ENCODE results near the gene NHSL1.

NHSL1 gene

DNA sequence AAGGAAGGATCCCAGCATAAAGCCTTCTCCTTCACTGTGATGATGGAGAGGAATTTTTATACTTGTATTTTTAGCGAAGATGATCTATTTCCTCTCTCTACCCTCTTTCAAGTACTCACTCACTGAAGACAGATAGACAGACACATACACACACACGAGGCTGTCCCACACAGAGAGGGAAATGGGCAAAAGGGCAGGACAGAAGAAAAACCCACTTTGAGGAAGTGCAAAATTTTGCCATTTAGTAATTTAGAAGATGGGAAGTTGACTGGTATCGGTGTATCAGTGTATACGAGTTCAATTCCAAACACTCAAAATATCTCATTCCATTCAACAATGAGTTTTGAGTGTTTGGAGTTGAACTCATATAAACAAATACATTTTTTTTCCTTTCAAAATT, 64.4 kb downstream of the NHSL1 start:
- DNase-seq (ENCODE audit: extremely low read depth, low read depth) = no peak
- H3K4me3 ChIP-seq (replicated peaks; ENCODE audit: low read depth, low read length) = no peak overlapping the region
- TF ChIP-seq, protein P1, sequence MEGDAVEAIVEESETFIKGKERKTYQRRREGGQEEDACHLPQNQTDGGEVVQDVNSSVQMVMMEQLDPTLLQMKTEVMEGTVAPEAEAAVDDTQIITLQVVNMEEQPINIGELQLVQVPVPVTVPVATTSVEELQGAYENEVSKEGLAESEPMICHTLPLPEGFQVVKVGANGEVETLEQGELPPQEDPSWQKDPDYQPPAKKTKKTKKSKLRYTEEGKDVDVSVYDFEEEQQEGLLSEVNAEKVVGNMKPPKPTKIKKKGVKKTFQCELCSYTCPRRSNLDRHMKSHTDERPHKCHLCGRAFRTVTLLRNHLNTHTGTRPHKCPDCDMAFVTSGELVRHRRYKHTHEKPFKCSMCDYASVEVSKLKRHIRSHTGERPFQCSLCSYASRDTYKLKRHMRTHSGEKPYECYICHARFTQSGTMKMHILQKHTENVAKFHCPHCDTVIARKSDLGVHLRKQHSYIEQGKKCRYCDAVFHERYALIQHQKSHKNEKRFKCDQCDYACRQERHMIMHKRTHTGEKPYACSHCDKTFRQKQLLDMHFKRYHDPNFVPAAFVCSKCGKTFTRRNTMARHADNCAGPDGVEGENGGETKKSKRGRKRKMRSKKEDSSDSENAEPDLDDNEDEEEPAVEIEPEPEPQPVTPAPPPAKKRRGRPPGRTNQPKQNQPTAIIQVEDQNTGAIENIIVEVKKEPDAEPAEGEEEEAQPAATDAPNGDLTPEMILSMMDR (IDR thresholded peaks at IDR 0.05; ENCODE audit: low read depth, low read length, missing control alignments) = no peak

DNA sequence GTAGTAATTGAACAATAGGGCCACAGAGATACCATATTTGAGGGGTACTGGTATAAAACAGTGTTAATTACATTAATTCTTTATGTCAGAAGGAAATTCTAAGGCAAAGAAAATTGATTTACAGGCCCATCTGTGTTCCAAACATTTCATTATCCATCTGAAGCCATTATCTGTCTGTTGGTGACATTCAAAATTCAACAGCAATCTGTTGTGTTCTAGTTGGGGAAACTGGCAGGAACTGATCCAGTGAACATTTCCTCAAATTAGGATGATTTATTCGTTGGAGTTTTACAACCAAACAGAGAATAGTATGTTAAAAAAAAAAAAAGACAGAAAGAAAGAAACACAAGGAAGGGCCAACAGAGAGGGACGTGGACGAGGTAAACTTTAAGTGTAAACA, 65.2 kb downstream of the NHSL1 start:
- H3K4me3 ChIP-seq (replicated peaks; ENCODE audit: low read depth, low read length) = no peak overlapping the region
- TF ChIP-seq, protein P1 (IDR thresholded peaks at IDR 0.05; ENCODE audit: low read depth, low read length, missing control alignments) = no peak
- no peak for DNase-seq (ENCODE audit: extremely low read depth, low read depth)

DNA sequence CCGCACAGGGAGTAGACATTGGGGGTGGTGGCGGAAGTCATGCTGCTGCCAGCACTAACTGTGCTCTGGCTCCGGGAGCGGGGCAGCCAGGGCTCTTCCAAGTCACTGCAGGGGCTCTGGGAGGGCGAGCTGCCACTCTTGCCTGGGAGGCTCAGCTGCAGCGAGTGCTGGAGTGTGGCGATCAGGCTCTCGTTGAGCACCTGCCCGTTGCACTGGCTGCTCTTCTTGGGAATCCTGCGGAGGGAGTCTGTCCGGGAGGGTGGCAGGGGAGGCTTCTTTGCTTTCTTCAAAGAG, 67.3 kb downstream of the NHSL1 start:
- no peak for DNase-seq (ENCODE audit: extremely low read depth, low read depth)

GRCh38 chr6:138431256-138432062, 67.8 kb downstream of the NHSL1 start:
- TF ChIP-seq, protein P1 (IDR thresholded peaks at IDR 0.05; ENCODE audit: low read depth, low read length, missing control alignments) = no peak
- DNase-seq (ENCODE audit: extremely low read depth, low read depth) = no peak
- no peak overlapping the region for H3K4me3 ChIP-seq (replicated peaks; ENCODE audit: low read depth, low read length)

More for the DNA sequence above, 67.3 kb downstream of the NHSL1 start:
- no peak overlapping the region for H3K4me3 ChIP-seq (replicated peaks; ENCODE audit: low read depth, low read length)
- TF ChIP-seq, protein P1 (IDR thresholded peaks at IDR 0.05; ENCODE audit: low read depth, low read length, missing control alignments) = no peak

DNA sequence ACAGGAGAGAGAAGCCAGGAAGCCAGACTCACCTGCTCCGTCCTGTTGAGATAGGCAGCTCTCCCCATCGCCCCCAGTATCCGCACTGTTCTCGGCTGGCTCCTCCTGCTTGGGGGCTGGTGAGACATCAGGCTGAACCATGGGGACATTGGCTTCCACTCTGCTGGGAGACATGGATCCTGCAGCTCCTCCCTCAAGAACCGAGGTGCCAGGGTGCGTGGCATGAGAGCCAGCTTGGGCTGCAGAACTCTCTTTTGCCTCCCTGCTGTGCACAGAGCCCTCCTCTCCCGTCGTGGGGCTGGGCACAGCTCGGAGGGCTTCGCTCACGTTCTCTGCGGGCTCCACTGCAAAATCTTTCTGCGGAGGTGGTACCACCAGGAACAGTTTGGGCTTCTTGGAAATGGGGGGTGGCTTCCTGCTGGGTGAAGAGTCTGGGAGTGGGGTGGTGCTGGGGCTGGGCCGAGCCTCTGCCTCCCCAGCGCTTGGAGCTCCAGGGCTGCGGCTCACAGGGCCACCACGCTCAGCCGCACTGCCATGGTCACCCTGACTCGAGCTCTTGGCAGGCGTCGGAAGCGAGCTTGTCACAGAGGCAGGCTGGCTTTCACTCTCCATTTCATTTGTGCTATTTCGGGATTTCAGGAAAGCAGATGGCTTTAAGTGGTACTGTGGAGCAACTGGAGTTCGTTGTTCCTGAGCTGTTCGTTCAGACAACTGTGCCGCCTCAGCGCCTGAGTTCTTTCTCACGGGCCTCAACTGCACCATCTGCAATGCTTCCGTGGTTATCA, 68.7 kb downstream of the NHSL1 start:
- H3K4me3 ChIP-seq (replicated peaks; ENCODE audit: low read depth, low read length) = no peak overlapping the region
- TF ChIP-seq, protein P1 (IDR thresholded peaks at IDR 0.05; ENCODE audit: low read depth, low read length, missing control alignments) = no peak
- no peak for DNase-seq (ENCODE audit: extremely low read depth, low read depth)

DNA sequence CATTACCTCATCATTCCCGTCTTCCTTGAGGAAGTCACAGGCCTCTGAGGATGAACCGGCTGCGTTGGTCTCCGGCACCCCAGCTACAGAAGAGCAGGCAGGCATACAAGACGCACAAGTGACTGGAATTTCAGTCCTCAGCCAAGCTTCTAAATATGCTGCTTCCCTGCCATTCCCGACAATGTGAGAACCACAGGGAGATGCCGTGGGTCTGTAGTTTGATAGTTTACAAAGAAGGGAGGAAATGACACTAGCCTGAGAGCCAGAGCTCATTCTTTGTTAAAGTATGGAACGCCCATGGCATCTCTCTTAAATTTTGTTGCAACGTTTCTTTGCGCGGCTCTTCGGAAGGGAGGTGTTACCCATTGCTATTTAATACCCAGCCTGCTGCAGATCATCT, 69.5 kb downstream of the NHSL1 start:
- TF ChIP-seq, protein P1 (IDR thresholded peaks at IDR 0.05; ENCODE audit: low read depth, low read length, missing control alignments) = no peak
- H3K4me3 ChIP-seq (replicated peaks; ENCODE audit: low read depth, low read length) = no peak overlapping the region
- DNase-seq (ENCODE audit: extremely low read depth, low read depth) = no peak
